HCT116 (cell line): ENCODE results near the gene CDKN2B-AS1. TPM values are rescaled to one million over a fixed set of nuclear protein-coding genes. Genes with fewer than 3 reads are reported as not detected.

ENCODE experiments used
- ATAC-seq: fragments of 200-7000 bp; cut with Tn5 transposase; 2 replicates; pipeline ENCODE4 v1.9.1; 2020; ENCODE audit warnings: mild to moderate bottlenecking, moderate library complexity
- BruUV-seq: library from RNA; stranded (reverse); fragments of 400-500 nt; replicated peaks from 2 replicates; lab custom pipeline; 2021; lab: Mats Ljungman, UMichigan
- CTCF ChIA-PET: fragments of 300-600 bp; sonication (Branson Sonifier 250); formaldehyde crosslinking; loops from one replicate; lab custom pipeline; 2021; ENCODE audit warnings: antibody characterized with exemption; lab: Charles Lee
- POLR2A ChIA-PET: fragments of 300-600, 350-600 bp; sonication (Branson Sonifier 250); formaldehyde crosslinking; loops from one replicate; lab custom pipeline; 2021; ENCODE audit warnings: antibody characterized with exemption; lab: Charles Lee
- RAD21 ChIA-PET, 2 experiments: fragments of 300-600 bp; sonication (Branson Sonifier 250); formaldehyde crosslinking; loops; one replicate each; lab custom pipeline; 2023; ENCODE audit warnings: low total read pairs in 2 of 2; ENCODE audit not compliant: uncharacterized antibody in 2 of 2, unreplicated experiment in 2 of 2, low non-redundant PET in 1 of 2; lab: Charles Lee
- DNase-seq: peaks from one replicate; pipeline ENCODE4 v3.0.0-alpha.2; 2010; ENCODE audit warnings: low read depth, low spot score
- H2AFZ ChIP-seq: fragments of 200-600 bp; shearing (Covaris generic), sonication (generic); 2 replicates; pipeline ENCODE4 v1.6.1; 2017; ENCODE audit warnings: low read depth, mixed run types, mixed read lengths, antibody characterized with exemption, low read length; ENCODE audit not compliant: poor library complexity, severe bottlenecking
- H3K27ac ChIP-seq: 2 replicates; pipeline ENCODE4 v1.5.1; 2012; ENCODE audit warnings: low read depth, low read length
- H3K27me3 ChIP-seq: fragments of 200-600 bp; sonication (generic); 2 replicates; pipeline ENCODE4 v1.6.1; 2016; ENCODE audit warnings: mixed run types, low read length, mixed read lengths; ENCODE audit not compliant: insufficient read depth
- H3K36me3 ChIP-seq, 2 experiments: fragments of 200-500 bp in 1 of 2; fragments of 200-600 bp in 1 of 2; sonication (Bioruptor generic) in 1 of 2; sonication (generic) in 1 of 2; 2 replicates each; pipeline versions ENCODE4 v1.5.1 to v1.6.1; 2014 to 2016; ENCODE audit warnings: low read length in 2 of 2, inconsistent platforms in 1 of 2, mixed read lengths in 1 of 2, mixed run types in 1 of 2; ENCODE audit not compliant: insufficient read depth in 2 of 2, control insufficient read depth in 1 of 2
- H3K4me1 ChIP-seq, 2 experiments: fragments of 200-600 bp in 1 of 2; sonication (generic) in 1 of 2; 2 replicates each; pipeline versions ENCODE4 v1.5.1 to v1.6.1; 2012 to 2017; ENCODE audit warnings: low read length in 2 of 2, inconsistent platforms in 1 of 2, mild to moderate bottlenecking in 1 of 2, mixed read lengths in 1 of 2, mixed run types in 1 of 2, moderate library complexity in 1 of 2; ENCODE audit not compliant: insufficient read depth in 2 of 2, control insufficient read depth in 1 of 2
- H3K4me2 ChIP-seq: fragments of 200-600 bp; sonication (generic); 2 replicates; pipeline ENCODE4 v1.6.1; 2017; ENCODE audit warnings: mixed run types, low read length, mixed read lengths
- H3K4me3 ChIP-seq, 2 experiments: fragments of 200-600 bp in 1 of 2; sonication (generic) in 1 of 2; replicated peaks in 1 of 2; 2 replicates each; pipeline ENCODE4 v1.5.1; 2011 to 2016; ENCODE audit warnings: low read length in 2 of 2, control low read depth in 1 of 2, low read depth in 1 of 2, mild to moderate bottlenecking in 1 of 2, mixed read lengths in 1 of 2, mixed run types in 1 of 2
- H3K79me2 ChIP-seq: fragments of 200-600 bp; sonication (generic); 2 replicates; pipeline ENCODE4 v1.6.1; 2017; ENCODE audit warnings: mild to moderate bottlenecking, mixed run types, low read length, moderate library complexity, mixed read lengths; ENCODE audit not compliant: insufficient read depth
- H3K9ac ChIP-seq: fragments of 200-600 bp; sonication (generic); 2 replicates; pipeline ENCODE4 v1.6.1; 2016; ENCODE audit warnings: low read length, mixed read lengths
- H3K9me2 ChIP-seq: fragments of 200-600 bp; sonication (generic), shearing (Covaris generic); 2 replicates; pipeline ENCODE4 v1.6.1; 2017; ENCODE audit warnings: mixed run types, mild to moderate bottlenecking, moderate library complexity; ENCODE audit not compliant: insufficient read depth
- H3K9me3 ChIP-seq, 2 experiments: fragments of 200-500 bp in 1 of 2; fragments of 200-600 bp in 1 of 2; sonication (Bioruptor generic) in 1 of 2; sonication (generic) in 1 of 2; 2 replicates each; pipeline ENCODE4 v1.6.1; 2014 to 2017; ENCODE audit warnings: low read length in 2 of 2, mixed read lengths in 2 of 2, inconsistent platforms in 1 of 2, low read depth in 1 of 2, mild to moderate bottlenecking in 1 of 2, mixed run types in 1 of 2, moderate library complexity in 1 of 2; ENCODE audit not compliant: control insufficient read depth in 1 of 2, insufficient read depth in 1 of 2
- H4K20me1 ChIP-seq: fragments of 200-600 bp; sonication (generic), shearing (Covaris generic); 2 replicates; pipeline ENCODE4 v1.6.1; 2017; ENCODE audit warnings: mixed run types, mild to moderate bottlenecking, moderate library complexity; ENCODE audit not compliant: insufficient read depth
- EGR1 ChIP-seq: IDR thresholded peaks from 2 replicates; pipeline ENCODE4 v1.6.1; 2012; ENCODE audit warnings: low read depth
- EZH2 ChIP-seq: fragments of 200-600 bp; sonication (generic); IDR thresholded peaks from 2 replicates; pipeline ENCODE4 v1.6.1; 2017; ENCODE audit warnings: antibody characterized with exemption, mixed run types
- JUND ChIP-seq: IDR thresholded peaks from 2 replicates; pipeline ENCODE4 v1.6.1; 2012
- POLR2A ChIP-seq: IDR thresholded peaks from 2 replicates; pipeline ENCODE4 v1.7.0; 2011; ENCODE audit warnings: borderline replicate concordance; ENCODE audit not compliant: insufficient read depth, insufficient read length; ENCODE audit errors: extremely low read depth
- POLR2AphosphoS5 ChIP-seq: IDR thresholded peaks from 2 replicates; pipeline ENCODE4 v1.6.1; 2011; ENCODE audit warnings: mild to moderate bottlenecking, low read depth, low read length, moderate library complexity
- SIN3A ChIP-seq: IDR thresholded peaks from 2 replicates; pipeline ENCODE4 v1.6.1; 2012; ENCODE audit warnings: low read depth
- YY1 ChIP-seq: IDR thresholded peaks from 2 replicates; pipeline ENCODE4 v1.6.1; 2011; ENCODE audit warnings: low read length, low read depth, moderate library complexity, mild to moderate bottlenecking; ENCODE audit not compliant: insufficient replicate concordance; ENCODE audit errors: extremely low read depth
- intact Hi-C: fragments of 100-400 bp; cut with micrococcal nuclease; formaldehyde crosslinking; loops from 2 replicates; pipeline ENCODE4 v1.10.0; 2022
- total RNA-seq: library from RNA; stranded (reverse); gene quantifications from one replicate; pipeline ENCODE4 v1.2.1, GENCODE V29; 2021; ENCODE audit not compliant: unreplicated experiment
- TF ChIP-seq, protein P1 (sequence below), 3 experiments: fragments of 200-600 bp in 1 of 3; sonication (generic) in 1 of 3; IDR thresholded peaks in 2 of 3; conservative IDR thresholded peaks in 1 of 3; 2 replicates each; pipeline ENCODE4 v1.5.1; 2012 to 2017; ENCODE audit warnings: low read depth in 2 of 3, low read length in 2 of 3, antibody characterized with exemption in 1 of 3, borderline replicate concordance in 1 of 3, control low read depth in 1 of 3, mild to moderate bottlenecking in 1 of 3, mixed read lengths in 1 of 3, mixed run types in 1 of 3, moderate library complexity in 1 of 3; ENCODE audit not compliant: insufficient read depth in 1 of 3
- TF ChIP-seq, protein P2 (sequence below): IDR thresholded peaks from 2 replicates; pipeline ENCODE4 v1.6.1; 2012; ENCODE audit warnings: low read depth
- TF ChIP-seq, protein P3 (sequence below): IDR thresholded peaks from 2 replicates; pipeline ENCODE4 v1.6.1; 2011; ENCODE audit warnings: mild to moderate bottlenecking, low read length, moderate library complexity; ENCODE audit not compliant: insufficient replicate concordance; ENCODE audit errors: extremely low read depth

The CDKN2B-AS1 gene
- total RNA-seq, 1 experiment from 2014 or later = 1.7 TPM

DNA sequence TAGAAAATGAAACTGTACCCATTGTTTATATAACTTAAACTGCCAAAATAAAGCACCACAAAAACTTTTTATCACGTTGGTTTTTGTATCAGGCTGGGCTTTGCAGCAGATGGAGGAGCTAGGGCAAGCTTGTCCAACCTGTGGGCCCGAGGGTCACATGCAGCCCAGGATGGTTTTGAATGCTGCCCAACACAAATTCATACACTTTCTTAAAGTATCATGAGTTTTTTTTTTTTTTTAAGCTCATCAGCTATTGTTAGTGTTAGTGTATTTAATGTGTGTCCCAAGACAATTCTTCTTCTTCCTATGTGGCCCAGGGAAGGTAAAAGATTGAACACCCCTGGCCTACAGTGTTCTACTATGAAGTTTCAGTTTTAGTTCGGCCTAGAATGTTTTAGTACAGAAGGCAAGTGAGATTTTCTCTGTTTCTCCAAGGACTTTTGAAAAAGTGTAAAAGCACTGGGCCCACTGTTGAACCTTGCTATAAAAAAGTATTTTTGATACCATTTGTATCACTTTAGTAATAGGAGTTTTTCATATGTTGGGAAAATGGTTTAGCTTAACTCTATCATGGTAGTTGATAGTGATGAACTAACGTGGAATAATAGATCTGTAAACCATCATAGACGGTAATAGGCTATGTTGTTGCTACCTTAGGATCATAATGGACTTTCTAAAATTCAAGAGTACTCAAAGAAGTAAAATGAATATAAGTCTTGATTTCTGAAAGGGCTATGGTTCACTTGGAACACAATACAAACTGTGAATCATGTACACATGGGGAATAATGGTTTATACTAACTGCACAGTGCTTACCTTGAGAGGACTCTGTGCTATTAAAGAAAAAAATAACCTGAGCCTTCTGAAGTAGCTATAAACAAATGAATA, 3.3 kb upstream of the CDKN2B-AS1 start:
- H3K9me2 ChIP-seq = no peaks in the 10 kb centered on the region
- TF ChIP-seq POLR2A = no peak
- no peak for TF ChIP-seq YY1
- no peak for TF ChIP-seq JUND
- TF ChIP-seq, protein P1, sequence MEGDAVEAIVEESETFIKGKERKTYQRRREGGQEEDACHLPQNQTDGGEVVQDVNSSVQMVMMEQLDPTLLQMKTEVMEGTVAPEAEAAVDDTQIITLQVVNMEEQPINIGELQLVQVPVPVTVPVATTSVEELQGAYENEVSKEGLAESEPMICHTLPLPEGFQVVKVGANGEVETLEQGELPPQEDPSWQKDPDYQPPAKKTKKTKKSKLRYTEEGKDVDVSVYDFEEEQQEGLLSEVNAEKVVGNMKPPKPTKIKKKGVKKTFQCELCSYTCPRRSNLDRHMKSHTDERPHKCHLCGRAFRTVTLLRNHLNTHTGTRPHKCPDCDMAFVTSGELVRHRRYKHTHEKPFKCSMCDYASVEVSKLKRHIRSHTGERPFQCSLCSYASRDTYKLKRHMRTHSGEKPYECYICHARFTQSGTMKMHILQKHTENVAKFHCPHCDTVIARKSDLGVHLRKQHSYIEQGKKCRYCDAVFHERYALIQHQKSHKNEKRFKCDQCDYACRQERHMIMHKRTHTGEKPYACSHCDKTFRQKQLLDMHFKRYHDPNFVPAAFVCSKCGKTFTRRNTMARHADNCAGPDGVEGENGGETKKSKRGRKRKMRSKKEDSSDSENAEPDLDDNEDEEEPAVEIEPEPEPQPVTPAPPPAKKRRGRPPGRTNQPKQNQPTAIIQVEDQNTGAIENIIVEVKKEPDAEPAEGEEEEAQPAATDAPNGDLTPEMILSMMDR (IDR thresholded peaks at IDR 0.05 in 2 of 3, conservative IDR thresholded peaks at IDR 0.05 in 1 of 3; ENCODE audit: borderline replicate concordance in 1 of 3, insufficient read depth in 1 of 3, low read depth in 2 of 3, low read length in 2 of 3) = no peak
- TF ChIP-seq, protein P2, sequence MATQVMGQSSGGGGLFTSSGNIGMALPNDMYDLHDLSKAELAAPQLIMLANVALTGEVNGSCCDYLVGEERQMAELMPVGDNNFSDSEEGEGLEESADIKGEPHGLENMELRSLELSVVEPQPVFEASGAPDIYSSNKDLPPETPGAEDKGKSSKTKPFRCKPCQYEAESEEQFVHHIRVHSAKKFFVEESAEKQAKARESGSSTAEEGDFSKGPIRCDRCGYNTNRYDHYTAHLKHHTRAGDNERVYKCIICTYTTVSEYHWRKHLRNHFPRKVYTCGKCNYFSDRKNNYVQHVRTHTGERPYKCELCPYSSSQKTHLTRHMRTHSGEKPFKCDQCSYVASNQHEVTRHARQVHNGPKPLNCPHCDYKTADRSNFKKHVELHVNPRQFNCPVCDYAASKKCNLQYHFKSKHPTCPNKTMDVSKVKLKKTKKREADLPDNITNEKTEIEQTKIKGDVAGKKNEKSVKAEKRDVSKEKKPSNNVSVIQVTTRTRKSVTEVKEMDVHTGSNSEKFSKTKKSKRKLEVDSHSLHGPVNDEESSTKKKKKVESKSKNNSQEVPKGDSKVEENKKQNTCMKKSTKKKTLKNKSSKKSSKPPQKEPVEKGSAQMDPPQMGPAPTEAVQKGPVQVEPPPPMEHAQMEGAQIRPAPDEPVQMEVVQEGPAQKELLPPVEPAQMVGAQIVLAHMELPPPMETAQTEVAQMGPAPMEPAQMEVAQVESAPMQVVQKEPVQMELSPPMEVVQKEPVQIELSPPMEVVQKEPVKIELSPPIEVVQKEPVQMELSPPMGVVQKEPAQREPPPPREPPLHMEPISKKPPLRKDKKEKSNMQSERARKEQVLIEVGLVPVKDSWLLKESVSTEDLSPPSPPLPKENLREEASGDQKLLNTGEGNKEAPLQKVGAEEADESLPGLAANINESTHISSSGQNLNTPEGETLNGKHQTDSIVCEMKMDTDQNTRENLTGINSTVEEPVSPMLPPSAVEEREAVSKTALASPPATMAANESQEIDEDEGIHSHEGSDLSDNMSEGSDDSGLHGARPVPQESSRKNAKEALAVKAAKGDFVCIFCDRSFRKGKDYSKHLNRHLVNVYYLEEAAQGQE = no peak
- no peak for TF ChIP-seq SIN3A
- TF ChIP-seq, protein P3, sequence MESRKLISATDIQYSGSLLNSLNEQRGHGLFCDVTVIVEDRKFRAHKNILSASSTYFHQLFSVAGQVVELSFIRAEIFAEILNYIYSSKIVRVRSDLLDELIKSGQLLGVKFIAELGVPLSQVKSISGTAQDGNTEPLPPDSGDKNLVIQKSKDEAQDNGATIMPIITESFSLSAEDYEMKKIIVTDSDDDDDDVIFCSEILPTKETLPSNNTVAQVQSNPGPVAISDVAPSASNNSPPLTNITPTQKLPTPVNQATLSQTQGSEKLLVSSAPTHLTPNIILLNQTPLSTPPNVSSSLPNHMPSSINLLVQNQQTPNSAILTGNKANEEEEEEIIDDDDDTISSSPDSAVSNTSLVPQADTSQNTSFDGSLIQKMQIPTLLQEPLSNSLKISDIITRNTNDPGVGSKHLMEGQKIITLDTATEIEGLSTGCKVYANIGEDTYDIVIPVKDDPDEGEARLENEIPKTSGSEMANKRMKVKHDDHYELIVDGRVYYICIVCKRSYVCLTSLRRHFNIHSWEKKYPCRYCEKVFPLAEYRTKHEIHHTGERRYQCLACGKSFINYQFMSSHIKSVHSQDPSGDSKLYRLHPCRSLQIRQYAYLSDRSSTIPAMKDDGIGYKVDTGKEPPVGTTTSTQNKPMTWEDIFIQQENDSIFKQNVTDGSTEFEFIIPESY = no peak
- no peak for TF ChIP-seq EGR1
- TF ChIP-seq POLR2AphosphoS5 = no peak
- TF ChIP-seq EZH2 = no peak
- H2AFZ ChIP-seq = no peak overlapping the region
- no peaks in the 10 kb centered on the region for H4K20me1 ChIP-seq
- no peak for ATAC-seq
- no peak overlapping the region for H3K9ac ChIP-seq
- no peak for DNase-seq
- BruUV-seq = no TSS peak
- H3K4me3 ChIP-seq = no peak overlapping the region
- POLR2A ChIA-PET = no interaction called here
- peaks cover 4 to 13% of the 10 kb centered on the region in 2 experiments; a peak in 3 of 4 replicates for H3K4me1 ChIP-seq
- intact Hi-C loops = no loop called here
- no peaks in the 10 kb centered on the region for H3K27me3 ChIP-seq
- H3K9me3 ChIP-seq = no peaks in the 10 kb centered on the region
- RAD21 ChIA-PET = no interaction called here
- H3K79me2 ChIP-seq = peaks cover 66% of the 10 kb centered on the region
- CTCF ChIA-PET = interaction anchor here (1.4 to 2.4 kb wide), 2 partner anchors 17 to 178 kb away, joined by 4 to 11 read pairs; partner anchors contain the start of gene CDKN2B
- no peak overlapping the region for H3K27ac ChIP-seq
- no peaks in the 10 kb centered on the region for H3K36me3 ChIP-seq
- H3K4me2 ChIP-seq = no peak overlapping the region
